HEK293 (cell line): Measurements from ENCODE around the gene TTC24.

Source experiments
- FEZF1 ChIP-seq: fragments of 450-650 bp; formaldehyde crosslinking; IDR thresholded peaks from 2 replicates; pipeline ENCODE4 v1.5.1; 2016; ENCODE audit warnings: missing biosample characterization, missing genetic modification characterization
- GLI4 ChIP-seq: fragments of 450-650 bp; formaldehyde crosslinking; IDR thresholded peaks from 2 replicates; pipeline ENCODE4 v1.5.1; 2016; ENCODE audit warnings: missing biosample characterization, missing genetic modification characterization
- KLF8 ChIP-seq: fragments of 450-650 bp; formaldehyde crosslinking; IDR thresholded peaks from 2 replicates; pipeline ENCODE4 v1.5.1; 2016; ENCODE audit warnings: missing biosample characterization, missing genetic modification characterization
- PATZ1 ChIP-seq: fragments of 450-650 bp; formaldehyde crosslinking; IDR thresholded peaks from 2 replicates; pipeline ENCODE4 v1.5.1; 2016; ENCODE audit warnings: missing biosample characterization, missing genetic modification characterization
- PRDM6 ChIP-seq: fragments of 450-650 bp; formaldehyde crosslinking; IDR thresholded peaks from 2 replicates; pipeline ENCODE4 v1.5.1; 2017; ENCODE audit warnings: missing biosample characterization, missing genetic modification characterization
- SP3 ChIP-seq: fragments of 450-650 bp; formaldehyde crosslinking; IDR thresholded peaks from 2 replicates; pipeline ENCODE4 v1.5.1; 2016; ENCODE audit warnings: missing biosample characterization, missing genetic modification characterization
- WT1 ChIP-seq: fragments of 450-650 bp; formaldehyde crosslinking; IDR thresholded peaks from 2 replicates; pipeline ENCODE4 v1.5.1; 2016; ENCODE audit warnings: missing biosample characterization, missing genetic modification characterization
- ZBTB11 ChIP-seq: fragments of 450-650 bp; formaldehyde crosslinking; conservative IDR thresholded peaks from 2 replicates; pipeline ENCODE4 v1.5.1; 2016; ENCODE audit warnings: low read depth, missing biosample characterization, missing genetic modification characterization
- ZBTB20 ChIP-seq: fragments of 450-650 bp; formaldehyde crosslinking; IDR thresholded peaks from 2 replicates; pipeline ENCODE4 v1.5.1; 2016; ENCODE audit warnings: missing biosample characterization, missing genetic modification characterization
- ZBTB21 ChIP-seq: fragments of 450-650 bp; formaldehyde crosslinking; IDR thresholded peaks from 2 replicates; pipeline ENCODE4 v1.5.1; 2017; ENCODE audit warnings: missing biosample characterization, missing genetic modification characterization
- ZBTB48 ChIP-seq: fragments of 450-650 bp; formaldehyde crosslinking; IDR thresholded peaks from 2 replicates; pipeline ENCODE4 v1.5.1; 2016; ENCODE audit warnings: missing biosample characterization, missing genetic modification characterization
- ZBTB6 ChIP-seq: fragments of 450-650 bp; formaldehyde crosslinking; IDR thresholded peaks from 2 replicates; pipeline ENCODE4 v1.5.1; 2017; ENCODE audit warnings: missing biosample characterization, missing genetic modification characterization
- ZNF10 ChIP-seq: fragments of 450-650 bp; formaldehyde crosslinking; IDR thresholded peaks from 2 replicates; pipeline ENCODE4 v1.5.1; 2017; ENCODE audit warnings: missing biosample characterization, missing genetic modification characterization
- ZNF140 ChIP-seq: fragments of 450-650 bp; formaldehyde crosslinking; IDR thresholded peaks from 2 replicates; pipeline ENCODE4 v1.5.1; 2016; ENCODE audit warnings: missing biosample characterization, missing genetic modification characterization
- ZNF174 ChIP-seq: fragments of 450-650 bp; formaldehyde crosslinking; IDR thresholded peaks from 2 replicates; pipeline ENCODE4 v1.5.0; 2017; ENCODE audit warnings: missing biosample characterization, mild to moderate bottlenecking, missing genetic modification characterization
- ZNF221 ChIP-seq: fragments of 450-650 bp; formaldehyde crosslinking; IDR thresholded peaks from 2 replicates; pipeline ENCODE4 v1.5.1; 2017; ENCODE audit warnings: missing biosample characterization, missing genetic modification characterization, borderline replicate concordance
- ZNF248 ChIP-seq: fragments of 450-650 bp; formaldehyde crosslinking; IDR thresholded peaks from 2 replicates; pipeline ENCODE4 v1.5.1; 2017; ENCODE audit warnings: missing biosample characterization, missing genetic modification characterization
- ZNF398 ChIP-seq: fragments of 450-650 bp; formaldehyde crosslinking; IDR thresholded peaks from 2 replicates; pipeline ENCODE4 v1.5.1; 2017; ENCODE audit warnings: missing biosample characterization, missing genetic modification characterization
- ZNF416 ChIP-seq: fragments of 450-650 bp; formaldehyde crosslinking; IDR thresholded peaks from 2 replicates; pipeline ENCODE4 v1.5.1; 2016; ENCODE audit warnings: missing biosample characterization, missing genetic modification characterization
- ZNF518A ChIP-seq: fragments of 450-650 bp; formaldehyde crosslinking; conservative IDR thresholded peaks from 2 replicates; pipeline ENCODE4 v1.5.1; 2016; ENCODE audit warnings: low read depth, missing biosample characterization, missing genetic modification characterization
- ZNF571 ChIP-seq: fragments of 450-650 bp; formaldehyde crosslinking; IDR thresholded peaks from 2 replicates; pipeline ENCODE4 v1.5.0; 2017; ENCODE audit warnings: missing biosample characterization, missing genetic modification characterization
- ZNF600 ChIP-seq: fragments of 450-650 bp; formaldehyde crosslinking; IDR thresholded peaks from 2 replicates; pipeline ENCODE4 v1.5.1; 2016; ENCODE audit warnings: missing biosample characterization, missing genetic modification characterization
- ZNF610 ChIP-seq: fragments of 450-650 bp; formaldehyde crosslinking; IDR thresholded peaks from 2 replicates; pipeline ENCODE4 v1.5.1; 2016; ENCODE audit warnings: missing biosample characterization, missing genetic modification characterization, borderline replicate concordance
- ZXDB ChIP-seq: fragments of 450-650 bp; formaldehyde crosslinking; IDR thresholded peaks from 2 replicates; pipeline ENCODE4 v1.5.1; 2016; ENCODE audit warnings: missing biosample characterization, missing genetic modification characterization

Gene TTC24

GRCh38 chr1:156571919-156572662, 7.4 kb upstream of the TTC24 start, which contains the start of gene IQGAP3 (continued):
- TF ChIP-seq ZBTB11 (peak; percentile 96), ZNF140 (no peak), ZNF600 (tag by site-specific recombination) (peak; percentile 24; the same call in 1 of the 2 replicates), PATZ1 (tag by site-specific recombination) (peak; percentile 84), PRDM6 (no peak), ZBTB6 (tag by site-specific recombination) (no peak), ZXDB (tag by site-specific recombination) (peak; percentile 78), SP3 (tag by site-specific recombination) (peak; percentile 89), ZNF416 (tag by site-specific recombination) (no peak), ZNF221 (tag by site-specific recombination) (no peak), KLF8 (tag by site-specific recombination) (peak; percentile 97), ZNF610 (peak; percentile 88; the same call in 1 of the 2 replicates), ZNF398 (no peak), ZNF10 (tag by site-specific recombination) (peak; percentile 75; the same call in 1 of the 2 replicates), ZBTB48 (peak; percentile 86; the same call in 1 of the 2 replicates), FEZF1 (tag by site-specific recombination) (no peak), ZNF248 (tag by site-specific recombination) (no peak), ZBTB20 (tag by site-specific recombination) (peak; percentile 100), ZNF174 (no peak), WT1 (tag by site-specific recombination) (0 out of 2 replicates have a peak, but pooled peaks have one; percentile 49), ZNF518A (tag by site-specific recombination) (no peak), GLI4 (tag by site-specific recombination) (peak; percentile 86; the same call in 1 of the 2 replicates), ZNF571 (no peak), ZBTB21 (tag by site-specific recombination) (peak; percentile 33; the same call in 1 of the 2 replicates)
